Neutrophil (primary cell): ENCODE results near the gene PRR16.

Experiments used
- H3K27ac ChIP-seq: fragments of 200-600 bp; sonication (generic); 2 replicates; pipeline ENCODE4 v1.5.1; 2016; ENCODE audit warnings: mild to moderate bottlenecking, moderate library complexity
- H3K27me3 ChIP-seq: fragments of 200-600 bp; sonication (generic); 2 replicates; pipeline ENCODE4 v1.6.0; 2016; ENCODE audit warnings: mild to moderate bottlenecking
- H3K36me3 ChIP-seq: fragments of 200-600 bp; sonication (generic); 2 replicates; pipeline ENCODE4 v1.5.1; 2017
- H3K4me1 ChIP-seq, 2 experiments: fragments of 200-600 bp in 1 of 2; sonication (generic) in 1 of 2; 1 replicate in 1 of 2; 2 replicates in 1 of 2; pipeline versions ENCODE4 v1.5.1 to v1.6.1; 2013 to 2016; ENCODE audit warnings: low read depth in 1 of 2, low read length in 1 of 2, mild to moderate bottlenecking in 1 of 2, moderate library complexity in 1 of 2; ENCODE audit not compliant: control insufficient read depth in 1 of 2, insufficient read depth in 1 of 2
- H3K4me3 ChIP-seq, 2 experiments: fragments of 200-600 bp in 1 of 2; sonication (generic) in 1 of 2; 1 replicate in 1 of 2; 2 replicates in 1 of 2; pipeline ENCODE4 v1.5.1; 2013 to 2016; ENCODE audit warnings: low read depth in 1 of 2, low read length in 1 of 2, mild to moderate bottlenecking in 1 of 2, moderate library complexity in 1 of 2
- H3K9me3 ChIP-seq: fragments of 200-600 bp; sonication (generic); 2 replicates; pipeline ENCODE4 v1.5.1; 2016
- TF ChIP-seq, protein P1 (sequence below): fragments of 200-600 bp; sonication (generic); IDR thresholded peaks from 2 replicates; pipeline ENCODE4 v1.5.1; 2016; ENCODE audit warnings: antibody characterized with exemption

Gene PRR16

DNA sequence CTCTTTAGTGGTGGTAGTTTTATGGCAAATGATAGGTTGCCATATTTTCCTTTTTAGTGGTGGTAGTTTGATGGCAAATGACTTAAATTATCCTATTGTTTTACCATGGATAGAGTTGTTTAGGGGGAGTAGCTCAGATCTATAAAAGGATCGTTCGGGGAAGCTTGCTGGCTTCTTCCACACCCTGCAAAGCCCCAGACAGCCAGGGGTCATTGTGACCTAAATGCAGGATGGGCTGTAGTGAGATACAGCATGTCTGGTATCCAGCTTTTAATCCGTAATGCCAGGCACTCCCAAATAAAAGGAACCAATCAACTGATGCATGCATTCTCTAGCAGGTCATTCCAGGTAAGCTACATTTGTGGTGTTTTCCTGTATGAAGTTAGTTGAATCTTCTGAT, 67.1 kb downstream of the PRR16 start:
- TF ChIP-seq, protein P1, sequence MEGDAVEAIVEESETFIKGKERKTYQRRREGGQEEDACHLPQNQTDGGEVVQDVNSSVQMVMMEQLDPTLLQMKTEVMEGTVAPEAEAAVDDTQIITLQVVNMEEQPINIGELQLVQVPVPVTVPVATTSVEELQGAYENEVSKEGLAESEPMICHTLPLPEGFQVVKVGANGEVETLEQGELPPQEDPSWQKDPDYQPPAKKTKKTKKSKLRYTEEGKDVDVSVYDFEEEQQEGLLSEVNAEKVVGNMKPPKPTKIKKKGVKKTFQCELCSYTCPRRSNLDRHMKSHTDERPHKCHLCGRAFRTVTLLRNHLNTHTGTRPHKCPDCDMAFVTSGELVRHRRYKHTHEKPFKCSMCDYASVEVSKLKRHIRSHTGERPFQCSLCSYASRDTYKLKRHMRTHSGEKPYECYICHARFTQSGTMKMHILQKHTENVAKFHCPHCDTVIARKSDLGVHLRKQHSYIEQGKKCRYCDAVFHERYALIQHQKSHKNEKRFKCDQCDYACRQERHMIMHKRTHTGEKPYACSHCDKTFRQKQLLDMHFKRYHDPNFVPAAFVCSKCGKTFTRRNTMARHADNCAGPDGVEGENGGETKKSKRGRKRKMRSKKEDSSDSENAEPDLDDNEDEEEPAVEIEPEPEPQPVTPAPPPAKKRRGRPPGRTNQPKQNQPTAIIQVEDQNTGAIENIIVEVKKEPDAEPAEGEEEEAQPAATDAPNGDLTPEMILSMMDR, result no peak

DNA sequence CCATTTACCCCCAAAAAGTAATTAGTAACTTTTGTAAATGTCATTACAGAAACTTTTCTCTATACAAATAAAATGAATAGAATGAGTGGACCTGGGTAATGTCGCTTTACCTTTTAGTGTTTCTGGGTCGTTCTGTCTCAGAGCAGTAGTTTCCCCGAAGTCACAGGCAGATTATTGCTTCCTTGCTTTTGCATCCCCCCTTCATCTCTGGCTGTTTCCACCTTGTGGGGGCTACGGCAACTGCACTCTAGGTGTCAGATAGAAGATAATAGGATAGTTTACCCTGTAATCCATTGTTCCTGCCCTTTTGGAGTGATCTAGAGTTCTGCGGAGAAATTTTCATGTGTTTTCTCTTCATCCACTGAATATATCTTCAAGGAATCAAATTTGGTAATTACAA, 68.7 kb downstream of the PRR16 start:
- TF ChIP-seq, protein P1, result no peak
- H3K27me3 ChIP-seq, result no peaks in the 10 kb centered on the region
- no peak overlapping the region for H3K4me3 ChIP-seq
- no peaks in the 10 kb centered on the region for H3K9me3 ChIP-seq
- H3K4me1 ChIP-seq, result no peaks in the 10 kb centered on the region
- H3K36me3 ChIP-seq, result no peaks in the 10 kb centered on the region
- no peak overlapping the region for H3K27ac ChIP-seq

More for the DNA sequence above, 67.1 kb downstream of the PRR16 start:
- Histone ChIP-seq H3K9me3 (no peaks in the 10 kb centered on the region), H3K27ac (no peak overlapping the region), H3K27me3 (no peaks in the 10 kb centered on the region), H3K36me3 (no peaks in the 10 kb centered on the region), H3K4me3 (no peak overlapping the region), H3K4me1 (no peaks in the 10 kb centered on the region)

DNA sequence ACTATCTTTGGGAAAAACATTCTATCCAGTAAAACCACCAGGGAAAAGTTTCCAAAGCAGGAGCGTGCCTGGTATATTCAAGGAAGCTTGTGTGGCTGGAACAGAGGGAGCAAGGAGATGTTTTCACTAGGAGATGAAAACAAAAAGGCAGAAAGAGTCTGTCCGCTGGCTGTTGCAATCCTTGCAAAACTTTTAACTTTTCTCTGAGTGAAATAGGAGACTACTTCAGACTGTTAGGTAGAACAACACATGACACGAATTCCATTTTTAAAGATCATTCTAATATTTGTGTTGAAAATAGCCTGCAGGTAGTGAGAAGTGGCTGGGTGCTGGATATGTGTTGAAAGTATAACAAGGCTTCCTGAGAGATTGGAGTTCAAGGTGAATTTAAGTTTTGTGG, 69.5 kb downstream of the PRR16 start:
- Histone ChIP-seq H3K27me3 (no peaks in the 10 kb centered on the region), H3K9me3 (no peaks in the 10 kb centered on the region), H3K36me3 (no peaks in the 10 kb centered on the region), H3K27ac (no peak overlapping the region), H3K4me3 (no peak overlapping the region), H3K4me1 (no peaks in the 10 kb centered on the region)
- TF ChIP-seq, protein P1, result no peak

- no peak overlapping the region for H3K27ac ChIP-seq
- no peaks in the 10 kb centered on the region for H3K27me3 ChIP-seq
- no peaks in the 10 kb centered on the region for H3K9me3 ChIP-seq
- H3K36me3 ChIP-seq, result no peaks in the 10 kb centered on the region
- no peaks in the 10 kb centered on the region for H3K4me1 ChIP-seq
- TF ChIP-seq, protein P1, result no peak
- H3K4me3 ChIP-seq, result no peak overlapping the region
Measured at GRCh38 chr5:120535900-120536299, 71.8 kb downstream of the PRR16 start.

DNA sequence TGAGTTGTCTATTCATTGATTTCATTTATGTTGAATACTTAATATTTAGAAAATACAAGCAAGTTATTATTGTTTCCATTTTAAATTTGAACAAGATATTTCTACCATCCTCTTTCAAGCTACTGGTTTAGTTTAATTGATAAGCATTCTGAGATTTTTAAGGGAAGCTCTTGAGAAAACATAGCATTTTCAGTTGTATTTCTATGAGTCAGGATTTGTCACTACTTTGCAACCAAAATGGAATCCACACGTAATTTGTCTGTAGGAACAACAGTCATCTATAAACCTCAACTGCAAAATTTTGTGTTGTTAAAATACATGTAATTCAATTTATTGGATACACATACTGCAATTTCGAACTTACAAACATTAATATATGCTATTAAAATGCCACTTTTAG, 74.0 kb downstream of the PRR16 start:
- Histone ChIP-seq H3K9me3 (no peaks in the 10 kb centered on the region), H3K4me1 (no peaks in the 10 kb centered on the region), H3K36me3 (no peaks in the 10 kb centered on the region), H3K4me3 (no peak overlapping the region), H3K27ac (no peak overlapping the region), H3K27me3 (no peaks in the 10 kb centered on the region)
- TF ChIP-seq, protein P1, result no peak

GRCh38 chr5:120538644-120539043, 74.5 kb downstream of the PRR16 start:
- no peaks in the 10 kb centered on the region for H3K9me3 ChIP-seq
- H3K36me3 ChIP-seq, result no peaks in the 10 kb centered on the region
- TF ChIP-seq, protein P1, result no peak
- H3K4me1 ChIP-seq, result no peaks in the 10 kb centered on the region
- no peak overlapping the region for H3K27ac ChIP-seq
- H3K4me3 ChIP-seq, result no peak overlapping the region
- H3K27me3 ChIP-seq, result no peaks in the 10 kb centered on the region
